Spleen (tissue), 7 donors: ENCODE data around the gene FOXD1.

ENCODE experiments used
- POLR2A ChIP-seq, 3 donors: fragments of 450-650 bp; IDR thresholded peaks; one replicate each; pipeline ENCODE4 v1.5.1; 2017; ENCODE audit warnings: antibody characterized with exemption in 3 of 3, mild to moderate bottlenecking in 1 of 3
- TF ChIP-seq, protein P1 (sequence below), 11 experiments: fragments of 200-600 bp in 7 of 11; fragments of 450-650 bp in 4 of 11; sonication (generic) in 4 of 11; IDR thresholded peaks in 8 of 11; conservative IDR thresholded peaks in 3 of 11; 1 replicate in 7 of 11; 2 replicates in 4 of 11; pipeline versions ENCODE4 v1.4.0 to v1.8.0; 2016 to 2021; ENCODE audit warnings: antibody characterized with exemption in 11 of 11, inconsistent platforms in 4 of 11, mild to moderate bottlenecking in 1 of 11
- donor health status: DM: no; HTN: no; CAD: no; lungs with moderate emphysema.
- donor health status: DM: no; HTN: no; CAD: no.
- donor health status: DM: no; HTN: no; CAD: no.

DNA sequence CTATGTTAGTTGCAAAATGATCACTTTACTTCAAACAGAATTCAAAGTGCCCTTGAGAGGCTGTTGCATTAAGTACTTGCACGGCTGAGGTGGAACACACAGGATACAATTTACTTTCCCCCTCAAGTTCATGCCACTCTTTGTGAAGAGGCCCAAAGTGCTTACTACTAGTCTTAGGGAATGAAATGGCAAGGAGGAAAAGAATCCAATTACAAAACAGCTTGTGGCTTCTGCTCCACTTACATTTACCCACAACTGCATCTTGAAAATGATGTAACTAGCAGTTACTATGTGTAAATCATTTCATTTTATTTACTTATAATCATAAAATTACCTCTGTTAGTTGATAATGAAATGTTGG, 14.6 kb downstream of the FOXD1 start:
- TF ChIP-seq, protein P1, sequence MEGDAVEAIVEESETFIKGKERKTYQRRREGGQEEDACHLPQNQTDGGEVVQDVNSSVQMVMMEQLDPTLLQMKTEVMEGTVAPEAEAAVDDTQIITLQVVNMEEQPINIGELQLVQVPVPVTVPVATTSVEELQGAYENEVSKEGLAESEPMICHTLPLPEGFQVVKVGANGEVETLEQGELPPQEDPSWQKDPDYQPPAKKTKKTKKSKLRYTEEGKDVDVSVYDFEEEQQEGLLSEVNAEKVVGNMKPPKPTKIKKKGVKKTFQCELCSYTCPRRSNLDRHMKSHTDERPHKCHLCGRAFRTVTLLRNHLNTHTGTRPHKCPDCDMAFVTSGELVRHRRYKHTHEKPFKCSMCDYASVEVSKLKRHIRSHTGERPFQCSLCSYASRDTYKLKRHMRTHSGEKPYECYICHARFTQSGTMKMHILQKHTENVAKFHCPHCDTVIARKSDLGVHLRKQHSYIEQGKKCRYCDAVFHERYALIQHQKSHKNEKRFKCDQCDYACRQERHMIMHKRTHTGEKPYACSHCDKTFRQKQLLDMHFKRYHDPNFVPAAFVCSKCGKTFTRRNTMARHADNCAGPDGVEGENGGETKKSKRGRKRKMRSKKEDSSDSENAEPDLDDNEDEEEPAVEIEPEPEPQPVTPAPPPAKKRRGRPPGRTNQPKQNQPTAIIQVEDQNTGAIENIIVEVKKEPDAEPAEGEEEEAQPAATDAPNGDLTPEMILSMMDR (IDR thresholded peaks at IDR 0.05 in 8 of 11, conservative IDR thresholded peaks at IDR 0.05 in 3 of 11), result no peak
- no peak for TF ChIP-seq POLR2A (IDR thresholded peaks at IDR 0.05)
